DMS 273 (cell line): ENCODE measurements around the gene IMPA2.
"Not testable (repeated sequence)": the region's sequence is repeated elsewhere in the genome, so short reads cannot be mapped to it uniquely, and the experiment has no call there.

Experiments
- DNase-seq: peaks from one replicate; lab custom pipeline; 2025; ENCODE audit not compliant: unreplicated experiment; lab: John Stamatoyannopoulos, UW

The IMPA2 gene

GRCh38 chr18:12027046-12027445 is 45.7 kb downstream of the IMPA2 start:
- no peak for DNase-seq

GRCh38 chr18:12027480-12027879 is 46.2 kb downstream of the IMPA2 start:
- no peak for DNase-seq

GRCh38 chr18:12028040-12028628 is 46.8 kb downstream of the IMPA2 start:
- DNase-seq, result no peak

- DNase-seq, result peak; percentile 21
Measured at GRCh38 chr18:12028674-12029073, 47.4 kb downstream of the IMPA2 start.

GRCh38 chr18:12029786-12030584 is 48.7 kb downstream of the IMPA2 start:
- no peak for DNase-seq

GRCh38 chr18:12030670-12031069 is 49.4 kb downstream of the IMPA2 start:
- no peak for DNase-seq

- DNase-seq, result no peak
Measured at GRCh38 chr18:12031181-12031580, 49.9 kb downstream of the IMPA2 start.

- no peak for DNase-seq
Measured at GRCh38 chr18:12031846-12032245, 50.5 kb downstream of the IMPA2 start.

- no peak for DNase-seq
Measured at GRCh38 chr18:12032786-12033642, 51.7 kb downstream of the IMPA2 start.

GRCh38 chr18:12033643-12034025 is 52.3 kb downstream of the IMPA2 start:
- DNase-seq, result no peak

- DNase-seq, result no peak
Measured at GRCh38 chr18:12034241-12035100, 53.2 kb downstream of the IMPA2 start.

GRCh38 chr18:12035481-12035880 is 54.2 kb downstream of the IMPA2 start:
- no peak for DNase-seq

- DNase-seq, result no peak
Measured at GRCh38 chr18:12036201-12036751, 55.0 kb downstream of the IMPA2 start.

GRCh38 chr18:12038082-12038638 is 56.9 kb downstream of the IMPA2 start:
- no peak for DNase-seq

GRCh38 chr18:12038639-12039539 is 57.6 kb downstream of the IMPA2 start:
- DNase-seq, result peak; percentile 88

GRCh38 chr18:12039540-12039930 is 58.2 kb downstream of the IMPA2 start:
- DNase-seq, result not testable (repeated sequence)

GRCh38 chr18:12041561-12041960 is 60.3 kb downstream of the IMPA2 start:
- no peak for DNase-seq

GRCh38 chr18:12043811-12044210 is 62.5 kb downstream of the IMPA2 start:
- no peak for DNase-seq

- no peak for DNase-seq
Measured at GRCh38 chr18:12044591-12044990, 63.3 kb downstream of the IMPA2 start.
